CD1c-positive myeloid dendritic cell (primary cell): Measurements from ENCODE around the gene METTL22.

ENCODE experiments used
- DNase-seq: peaks from one replicate; pipeline ENCODE4 v3.0.0-alpha.2; 2016; ENCODE audit errors: extremely low spot score

The METTL22 gene

GRCh38 chr16:8665529-8665928 lies 44.0 kb downstream of the METTL22 start:
- DNase-seq = no peak

GRCh38 chr16:8667492-8667891 lies 46.0 kb downstream of the METTL22 start:
- no peak for DNase-seq

- DNase-seq = no peak
Measured at GRCh38 chr16:8668113-8668512, 46.6 kb downstream of the METTL22 start.

- DNase-seq = no peak
Measured at GRCh38 chr16:8669481-8669880, 48.0 kb downstream of the METTL22 start.

GRCh38 chr16:8670014-8670560 lies 48.6 kb downstream of the METTL22 start:
- no peak for DNase-seq

GRCh38 chr16:8673611-8674412 lies 52.3 kb downstream of the METTL22 start:
- no peak for DNase-seq

- DNase-seq = peak; percentile 94
Measured at GRCh38 chr16:8674413-8675022, 53.0 kb downstream of the METTL22 start, which contains the start of gene ABAT. ABAT (plus strand) TSS chr16:8674617; CDS start chr16:8735740, 61,123 bp downstream.

- DNase-seq = no peak
Measured at GRCh38 chr16:8675183-8676159, 54.0 kb downstream of the METTL22 start.

GRCh38 chr16:8676160-8676547 lies 54.7 kb downstream of the METTL22 start:
- no peak for DNase-seq

GRCh38 chr16:8676737-8677375 lies 55.4 kb downstream of the METTL22 start:
- no peak for DNase-seq

GRCh38 chr16:8677481-8677880 lies 56.0 kb downstream of the METTL22 start:
- no peak for DNase-seq

- DNase-seq = no peak
Measured at GRCh38 chr16:8678068-8678927, 56.8 kb downstream of the METTL22 start.

- no peak for DNase-seq
Measured at GRCh38 chr16:8679151-8679550, 57.7 kb downstream of the METTL22 start.

GRCh38 chr16:8682551-8683259 lies 61.2 kb downstream of the METTL22 start:
- DNase-seq = no peak

GRCh38 chr16:8683640-8684039 lies 62.1 kb downstream of the METTL22 start:
- DNase-seq = no peak

- DNase-seq = no peak
Measured at GRCh38 chr16:8685617-8686016, 64.1 kb downstream of the METTL22 start.

- no peak for DNase-seq
Measured at GRCh38 chr16:8686031-8686621, 64.6 kb downstream of the METTL22 start.

GRCh38 chr16:8686879-8687278 lies 65.4 kb downstream of the METTL22 start:
- DNase-seq = no peak

- no peak for DNase-seq
Measured at GRCh38 chr16:8689686-8690085, 68.2 kb downstream of the METTL22 start.
